ENCODE results near the gene SAP30L. TPM values are rescaled to one million over a fixed set of nuclear protein-coding genes. Genes with fewer than 3 reads are reported as not detected.

The SAP30L gene
- total RNA-seq, 1 experiment from 2014 or later, result 38.6 TPM

DNA sequence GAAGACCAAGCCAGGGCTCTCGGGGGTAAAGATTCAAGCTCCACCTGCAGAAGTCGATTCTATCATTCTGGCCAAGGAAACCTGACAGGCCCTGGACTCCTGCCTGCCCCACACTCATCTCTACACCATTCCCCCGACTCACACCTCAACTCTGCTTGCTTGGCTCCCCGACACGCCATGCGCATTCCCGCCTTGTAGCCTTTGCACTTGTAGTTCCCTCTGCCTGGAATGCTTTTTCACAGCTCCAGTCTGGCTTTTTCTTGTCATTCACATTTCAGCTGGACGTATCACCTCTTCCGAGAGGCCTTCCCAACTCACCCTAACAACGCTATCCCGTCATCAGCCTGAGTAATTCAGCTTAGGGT lies 60.9 kb downstream of the SAP30L start:
- no peak overlapping the region for H3K27ac Mint-ChIP-seq (ENCODE audit: unreplicated experiment)
- H3K4me3 Mint-ChIP-seq (ENCODE audit: low read depth, unreplicated experiment), result no peak overlapping the region
- H3K9me3 Mint-ChIP-seq (ENCODE audit: low read depth, unreplicated experiment), result no peaks in the 10 kb centered on the region
- CTCF ChIA-PET, result interaction anchor here (0.6 kb wide), 1 partner anchor 320 kb away, joined by 3 read pairs; no protein-coding TSS in a partner anchor
- BruUV-seq (replicated peaks), result no TSS peak
- H3K27me3 Mint-ChIP-seq (ENCODE audit: unreplicated experiment), result peaks cover 91% of the 10 kb centered on the region
- no peak for TF ChIP-seq CTCF (IDR thresholded peaks at IDR 0.05; ENCODE audit: unreplicated experiment)
- DNase-seq, result no peak
- H3K36me3 Mint-ChIP-seq (ENCODE audit: insufficient read depth, unreplicated experiment), result peaks cover 4% of the 10 kb centered on the region
- no peaks in the 10 kb centered on the region for H3K4me1 Mint-ChIP-seq (ENCODE audit: low read depth, unreplicated experiment)
- intact Hi-C loops (cut with micrococcal nuclease; ENCODE audit: unreplicated experiment), result no loop called here

- Mint-ChIP-seq H3K36me3 (ENCODE audit: insufficient read depth, unreplicated experiment) (peaks cover 4% of the 10 kb centered on the region), H3K4me1 (ENCODE audit: low read depth, unreplicated experiment) (no peaks in the 10 kb centered on the region), H3K4me3 (ENCODE audit: low read depth, unreplicated experiment) (no peak overlapping the region), H3K9me3 (ENCODE audit: low read depth, unreplicated experiment) (no peaks in the 10 kb centered on the region), H3K27me3 (ENCODE audit: unreplicated experiment) (peaks cover 80% of the 10 kb centered on the region), H3K27ac (ENCODE audit: unreplicated experiment) (no peak overlapping the region)
- CTCF ChIA-PET, result no interaction called here
- BruUV-seq (replicated peaks), result no TSS peak
- DNase-seq, result no peak
- no peak for TF ChIP-seq CTCF (IDR thresholded peaks at IDR 0.05; ENCODE audit: unreplicated experiment)
- intact Hi-C loops (cut with micrococcal nuclease; ENCODE audit: unreplicated experiment), result no loop called here
Measured at GRCh38 chr5:154508114-154508513, 62.3 kb downstream of the SAP30L start.

DNA sequence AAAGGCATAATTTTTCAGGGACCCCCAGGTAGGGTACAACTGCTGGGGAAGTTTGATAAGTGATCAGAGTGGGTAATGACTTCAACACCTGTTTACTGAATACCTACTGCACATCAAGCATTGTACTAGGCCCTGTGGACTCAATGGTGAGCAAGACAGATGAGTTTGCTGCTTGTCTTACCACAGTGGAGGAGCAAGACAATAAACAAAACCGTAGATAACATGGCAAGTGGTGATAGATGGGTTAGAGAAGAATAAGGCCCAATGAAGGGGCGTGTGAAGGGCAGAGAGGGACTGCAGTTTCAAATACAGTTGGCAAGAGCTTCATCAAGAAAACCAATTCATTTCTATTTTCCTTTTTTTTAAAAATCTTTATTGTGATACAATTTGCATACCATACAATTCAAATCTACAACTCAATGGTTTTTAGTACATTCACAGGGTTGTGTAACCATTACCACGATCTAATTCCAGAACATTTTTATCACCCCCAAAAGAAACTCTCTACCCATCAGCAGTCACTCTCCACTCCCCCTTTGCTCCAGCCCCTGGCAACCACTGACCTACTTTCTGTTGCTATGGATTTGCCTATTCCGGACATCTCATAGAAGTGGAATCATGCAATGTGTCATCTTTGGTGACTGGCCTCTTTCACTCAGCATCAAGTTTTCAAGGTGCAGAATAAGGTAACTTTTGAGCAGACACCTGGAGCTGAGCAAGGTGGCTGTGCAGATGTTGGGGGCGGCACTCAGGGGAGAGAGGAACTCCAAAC lies 64.2 kb downstream of the SAP30L start:
- intact Hi-C loops (cut with micrococcal nuclease; ENCODE audit: unreplicated experiment), result no loop called here
- H3K9me3 Mint-ChIP-seq (ENCODE audit: low read depth, unreplicated experiment), result no peaks in the 10 kb centered on the region
- peaks cover 87% of the 10 kb centered on the region for H3K27me3 Mint-ChIP-seq (ENCODE audit: unreplicated experiment)
- H3K4me1 Mint-ChIP-seq (ENCODE audit: low read depth, unreplicated experiment), result no peaks in the 10 kb centered on the region
- no peak overlapping the region for H3K27ac Mint-ChIP-seq (ENCODE audit: unreplicated experiment)
- no TSS peak for BruUV-seq (replicated peaks)
- no peak for DNase-seq
- CTCF ChIA-PET, result interaction anchor here (0.8 to 1.2 kb wide), 2 partner anchors 11 to 12 kb away, joined by 4 to 5 read pairs; no protein-coding TSS in a partner anchor
- no peak for TF ChIP-seq CTCF (IDR thresholded peaks at IDR 0.05; ENCODE audit: unreplicated experiment)
- H3K36me3 Mint-ChIP-seq (ENCODE audit: insufficient read depth, unreplicated experiment), result peaks cover 4% of the 10 kb centered on the region
- H3K4me3 Mint-ChIP-seq (ENCODE audit: low read depth, unreplicated experiment), result no peak overlapping the region

Other genes with a start within 250 kb of the SAP30L start
- not detected in 2 replicates for gene HAND1, start 32.2 kb downstream of the SAP30L start, total RNA-seq (2022)

All from Calu3 (cell line).